D341Med (cell line): ENCODE measurements around the gene SAFB2.

Experiments
- DNase-seq: peaks from one replicate; pipeline ENCODE4 v3.0.0; 2012; ENCODE audit warnings: low spot score

SAFB2 gene

GRCh38 chr19:5622465-5623396 lies at the start of gene SAFB2, which contains the start of gene SAFB:
SAFB2 (minus strand) TSS chr19:5622776; CDS start chr19:5622715, 61 bp downstream.
SAFB (plus strand) TSS chr19:5623083; CDS start chr19:5623206, 123 bp downstream.
- peak; percentile 99 for DNase-seq

- DNase-seq, result no peak
These were observed 49.0 kb upstream of the SAFB2 start for GRCh38 chr19:5671600-5671999.

GRCh38 chr19:5669212-5669611 lies 46.6 kb upstream of the SAFB2 start:
- DNase-seq, result no peak

- DNase-seq, result no peak
These were observed 45.2 kb upstream of the SAFB2 start for GRCh38 chr19:5667751-5668271.

GRCh38 chr19:5666921-5667610 lies 44.5 kb upstream of the SAFB2 start:
- no peak for DNase-seq

GRCh38 chr19:5665781-5666513 lies 43.4 kb upstream of the SAFB2 start:
- DNase-seq, result no peak

GRCh38 chr19:5664515-5664914 lies 41.9 kb upstream of the SAFB2 start:
- DNase-seq, result no peak

GRCh38 chr19:5663904-5664303 lies 41.3 kb upstream of the SAFB2 start:
- no peak for DNase-seq

- no peak for DNase-seq
These were observed 38.9 kb upstream of the SAFB2 start for GRCh38 chr19:5661483-5661882.

GRCh38 chr19:5655412-5655811 lies 32.8 kb upstream of the SAFB2 start:
- no peak for DNase-seq

- no peak for DNase-seq
These were observed 32.4 kb upstream of the SAFB2 start for GRCh38 chr19:5654931-5655330.

- DNase-seq, result peak; percentile 62
These were observed 29.7 kb upstream of the SAFB2 start for GRCh38 chr19:5652261-5652660.

- DNase-seq, result no peak
These were observed 28.8 kb upstream of the SAFB2 start for GRCh38 chr19:5651361-5651760.

- no peak for DNase-seq
These were observed 25.9 kb upstream of the SAFB2 start for GRCh38 chr19:5648464-5648863.

- no peak for DNase-seq
These were observed 24.1 kb upstream of the SAFB2 start for GRCh38 chr19:5646703-5647102.

- DNase-seq, result no peak
These were observed 22.8 kb upstream of the SAFB2 start for GRCh38 chr19:5645409-5645808.

GRCh38 chr19:5644037-5644436 lies 21.5 kb upstream of the SAFB2 start:
- DNase-seq, result no peak

GRCh38 chr19:5643060-5643459 lies 20.5 kb upstream of the SAFB2 start:
- no peak for DNase-seq

GRCh38 chr19:5642204-5642603 lies 19.6 kb upstream of the SAFB2 start:
- DNase-seq, result no peak

- DNase-seq, result no peak
These were observed 18.6 kb upstream of the SAFB2 start for GRCh38 chr19:5641171-5641570.

GRCh38 chr19:5637971-5638370 lies 15.4 kb upstream of the SAFB2 start:
- no peak for DNase-seq

- DNase-seq, result no peak
These were observed 12.9 kb upstream of the SAFB2 start for GRCh38 chr19:5635427-5635826.
